IMR-90 (cell line): ENCODE measurements around the gene LRIT2. TPM values are rescaled to one million over a fixed set of nuclear protein-coding genes. Genes with fewer than 3 reads are reported as not detected.

Experiments used
- ATAC-seq: fragments of 200-7000 bp; cut with Tn5 transposase; 2 replicates; pipeline ENCODE4 v1.9.1; 2020; ENCODE audit warnings: low read depth, mild to moderate bottlenecking, moderate library complexity
- BruUV-seq: library from RNA; stranded (reverse); fragments of 400-500 nt; replicated peaks from 2 replicates; lab custom pipeline; 2021; lab: Mats Ljungman, UMichigan
- CTCF ChIA-PET: fragments of 300-600 bp; formaldehyde crosslinking; extraction: SDS; loops from one replicate; lab custom pipeline; 2021; ENCODE audit warnings: antibody characterized with exemption; lab: Yijun Ruan, JAX
- POLR2A ChIA-PET: fragments of 300-600 bp; sonication (Branson Sonifier 250); formaldehyde crosslinking; loops from one replicate; lab custom pipeline; 2022; ENCODE audit warnings: antibody characterized with exemption; ENCODE audit not compliant: unreplicated experiment; lab: Charles Lee
- DNase-seq: peaks from one replicate; pipeline ENCODE4 v3.0.0; 2013
- H2AFZ ChIP-seq: replicated peaks from 2 replicates; pipeline ENCODE3; 2013; ENCODE audit warnings: low read length, mild to moderate bottlenecking; ENCODE audit not compliant: poor library complexity
- H2AK5ac ChIP-seq: 2 replicates; pipeline ENCODE4 v1.6.1; 2013; ENCODE audit warnings: low read depth, low read length, inconsistent platforms
- H2AK9ac ChIP-seq: replicated peaks from 2 replicates; pipeline ENCODE3; 2013; ENCODE audit warnings: mild to moderate bottlenecking, low read depth, low read length, moderate library complexity; ENCODE audit not compliant: poor library complexity
- H2BK120ac ChIP-seq: 2 replicates; pipeline ENCODE4 v1.6.1; 2013; ENCODE audit warnings: low read depth, low read length, inconsistent platforms
- H2BK15ac ChIP-seq: 3 replicates; pipeline ENCODE4 v1.6.1; 2013; ENCODE audit warnings: low read depth, low read length, inconsistent platforms
- H2BK20ac ChIP-seq: 2 replicates; pipeline ENCODE4 v1.6.1; 2013; ENCODE audit warnings: low read depth, mild to moderate bottlenecking, inconsistent platforms, low read length, moderate library complexity
- H2BK5ac ChIP-seq: 2 replicates; pipeline ENCODE4 v1.6.1; 2013; ENCODE audit warnings: mild to moderate bottlenecking, low read depth, low read length, inconsistent platforms; ENCODE audit not compliant: poor library complexity, severe bottlenecking
- H3K14ac ChIP-seq: replicated peaks from 2 replicates; pipeline ENCODE4 v1.6.1; 2013; ENCODE audit warnings: low read depth, low read length, inconsistent platforms
- H3K18ac ChIP-seq: 2 replicates; pipeline ENCODE4 v1.6.1; 2013; ENCODE audit warnings: low read depth, low read length, control low read depth
- H3K23ac ChIP-seq: 2 replicates; pipeline ENCODE4 v1.6.1; 2013; ENCODE audit warnings: low read depth, low read length, inconsistent platforms
- H3K27ac ChIP-seq: 2 replicates; pipeline ENCODE4 v1.5.1; 2013; ENCODE audit warnings: mild to moderate bottlenecking, control low read depth, low read length; ENCODE audit not compliant: insufficient read depth
- H3K27me3 ChIP-seq: 2 replicates; pipeline ENCODE4 v1.6.1; 2013; ENCODE audit warnings: low read length; ENCODE audit not compliant: control insufficient read depth, insufficient read depth
- H3K36me3 ChIP-seq: 2 replicates; pipeline ENCODE4 v1.6.1; 2013; ENCODE audit warnings: low read length, mixed read lengths; ENCODE audit not compliant: control insufficient read depth, insufficient read depth
- H3K4ac ChIP-seq: 2 replicates; pipeline ENCODE4 v1.6.1; 2013; ENCODE audit warnings: low read depth, low read length, inconsistent platforms
- H3K4me1 ChIP-seq: 2 replicates; pipeline ENCODE4 v1.6.1; 2013; ENCODE audit warnings: low read length, mixed read lengths; ENCODE audit not compliant: control insufficient read depth, insufficient read depth
- H3K4me2 ChIP-seq: 2 replicates; pipeline ENCODE4 v1.6.1; 2013; ENCODE audit warnings: low read depth, mild to moderate bottlenecking, control low read depth, low read length, moderate library complexity
- H3K4me3 ChIP-seq: 2 replicates; pipeline ENCODE4 v1.5.1; 2013; ENCODE audit warnings: low read depth, mild to moderate bottlenecking, control low read depth, low read length, moderate library complexity; ENCODE audit not compliant: insufficient read depth
- H3K56ac ChIP-seq: 2 replicates; pipeline ENCODE4 v1.6.1; 2013; ENCODE audit warnings: low read length, inconsistent platforms; ENCODE audit not compliant: insufficient read depth; ENCODE audit errors: extremely low read depth
- H3K79me1 ChIP-seq, 2 experiments: 2 replicates each; pipeline ENCODE4 v1.6.1; 2013; ENCODE audit warnings: low read length in 2 of 2, inconsistent platforms in 1 of 2, low read depth in 1 of 2
- H3K9ac ChIP-seq: 2 replicates; pipeline ENCODE4 v1.6.1; 2013; ENCODE audit warnings: low read depth, low read length, control low read depth
- H3K9me1 ChIP-seq: 2 replicates; pipeline ENCODE4 v1.6.1; 2013; ENCODE audit warnings: low read length, inconsistent platforms; ENCODE audit not compliant: insufficient read depth
- H3K9me3 ChIP-seq: 2 replicates; pipeline ENCODE4 v1.6.1; 2013; ENCODE audit warnings: low read length; ENCODE audit not compliant: control insufficient read depth, insufficient read depth
- H4K20me1 ChIP-seq: 2 replicates; pipeline ENCODE4 v1.6.1; 2013; ENCODE audit warnings: low read length, inconsistent platforms; ENCODE audit not compliant: insufficient read depth
- H4K5ac ChIP-seq: 2 replicates; pipeline ENCODE4 v1.6.1; 2013; ENCODE audit warnings: mild to moderate bottlenecking, low read depth, low read length, control low read depth
- H4K8ac ChIP-seq, 2 experiments: 2 replicates each; pipeline ENCODE4 v1.6.1; 2013; ENCODE audit warnings: low read depth in 2 of 2, low read length in 2 of 2, control low read depth in 1 of 2, inconsistent platforms in 1 of 2
- H4K91ac ChIP-seq: 2 replicates; pipeline ENCODE4 v1.6.1; 2013; ENCODE audit warnings: low read depth, low read length, inconsistent platforms; ENCODE audit not compliant: insufficient read depth
- CTCF ChIP-seq: conservative IDR thresholded peaks from 2 replicates; pipeline ENCODE4 v1.5.1; 2012; ENCODE audit warnings: mild to moderate bottlenecking, low read depth, low read length, improper control_type of control experiment
- FOS ChIP-seq: fragments of 150-350 bp; IDR thresholded peaks from 2 replicates; pipeline ENCODE4 v1.6.1; 2016; ENCODE audit warnings: low read depth, low read length
- MAFK ChIP-seq: IDR thresholded peaks from 2 replicates; pipeline ENCODE4 v1.6.1; 2012; ENCODE audit warnings: low read depth, low read length, improper control_type of control experiment
- WGBS, 2 experiments: methylation state at CpG; one replicate each; pipeline versions ENCODE4 v1.1.5 to v1.1.7; 2013; ENCODE audit warnings: missing lambda C conversion rate in 2 of 2; ENCODE audit not compliant: insufficient read length in 1 of 2; ENCODE audit errors: extremely low coverage in 2 of 2; 5-methylcytosine and 5-hydroxymethylcytosine counted together
- dilution Hi-C: fragments of 300-500 bp; cut with HindIII; formaldehyde crosslinking; loops from one replicate; pipeline ENCODE4 v1.14.3; 2018; ENCODE audit warnings: low sequenced_read_pairs; ENCODE audit not compliant: unreplicated experiment
- in situ Hi-C: fragments of 300-500 bp; cut with MboI; formaldehyde crosslinking; loops from 3 replicates; pipeline ENCODE4 v1.14.3; 2019; ENCODE audit warnings: low sequenced_read_pairs, inconsistent platforms, mixed read lengths
- intact Hi-C: fragments of 100-400 bp; cut with micrococcal nuclease; formaldehyde crosslinking; loops from 2 replicates; pipeline ENCODE4 v1.10.0; 2022
- polyA plus RNA-seq, 3 experiments: library from polyadenylated mRNA; depleted of rRNA; stranded (reverse); fragments of >200 nt; gene quantifications; 2 replicates each; pipeline ENCODE4 v1.2.3, GENCODE V29; 2012; ENCODE audit warnings: low replicate concordance in 1 of 3
- total RNA-seq: library from RNA; depleted of rRNA; stranded (reverse); fragments of >200 nt; gene quantifications from 2 replicates; pipeline ENCODE4 v1.2.3, GENCODE V29; 2012

Gene LRIT2
- total and polyA plus RNA-seq, 2 of the 4 experiments (the other 2 are of a cell fraction): not detected

DNA sequence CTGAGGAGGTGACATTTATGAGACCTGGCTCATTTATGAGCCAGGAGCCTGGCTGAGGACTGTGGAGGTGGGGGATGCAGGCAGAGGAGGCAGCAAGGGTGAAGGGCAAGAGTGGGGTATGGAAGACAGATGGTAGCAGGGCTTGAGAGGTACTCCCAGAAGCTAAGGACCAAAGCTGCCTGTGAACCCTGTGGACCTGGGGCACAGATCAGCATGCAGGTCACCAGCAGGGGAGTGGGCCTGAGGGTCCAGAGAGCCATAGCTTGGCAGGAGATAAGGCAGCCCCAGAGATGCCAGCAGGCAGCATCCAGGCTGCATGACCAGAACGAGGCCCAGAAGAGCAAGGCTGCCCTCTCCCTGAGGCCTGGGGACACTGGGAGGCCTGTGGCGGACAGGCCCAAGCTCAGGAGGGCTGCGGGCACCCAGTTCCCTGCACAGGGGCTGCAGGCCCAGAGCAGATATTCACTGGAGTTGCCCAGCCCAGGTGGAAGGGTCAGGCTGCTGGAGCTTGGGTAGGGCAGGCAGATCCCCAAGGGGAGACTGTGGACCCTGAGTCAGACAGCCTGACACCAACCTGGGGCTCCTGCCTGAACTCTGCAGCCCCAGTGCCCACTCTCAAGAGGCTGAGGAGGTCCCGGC lies 48.4 kb downstream of the LRIT2 start:
- Histone ChIP-seq H3K56ac (no peak overlapping the region), H3K79me1 (no peaks in the 10 kb centered on the region), H3K4me2 (no peak overlapping the region), H4K91ac (no peak overlapping the region), H2BK120ac (no peak overlapping the region), H2BK15ac (no peak overlapping the region), H4K5ac (no peak overlapping the region), H4K8ac (no peak overlapping the region), H2BK20ac (no peak overlapping the region), H3K9ac (no peak overlapping the region), H3K36me3 (no peaks in the 10 kb centered on the region), H3K4me3 (no peak overlapping the region), H3K4me1 (no peaks in the 10 kb centered on the region), H2AFZ (no peak overlapping the region), H3K23ac (no peak overlapping the region), H3K9me3 (no peaks in the 10 kb centered on the region), H2AK9ac (no peak overlapping the region), H4K20me1 (no peaks in the 10 kb centered on the region), H3K27me3 (no peaks in the 10 kb centered on the region), H3K27ac (no peak overlapping the region), H3K14ac (no peak overlapping the region), H3K18ac (no peak overlapping the region), H3K9me1 (0 out of 2 replicates have a peak, but pooled peaks cover 4% of the 10 kb centered on the region), H3K4ac (no peak overlapping the region), H2BK5ac (no peak overlapping the region), H2AK5ac (no peak overlapping the region)
- DNase-seq (no peak), ATAC-seq (no peak)
- TF ChIP-seq FOS (no peak), MAFK (no peak), CTCF (no peak)
- ChIA-PET CTCF (no interaction called here), POLR2A (no interaction called here)
- no CpG with 5 or more reads among the region's 4 CpGs for WGBS, 2 experiments
- dilution Hi-C loops: no loop called here
- in situ Hi-C loops: no loop called here
- BruUV-seq: no TSS peak
- intact Hi-C loops: no loop called here
